Body of pancreas (tissue), 4 donors: ENCODE measurements around the gene POLR1E. TPM values are rescaled to one million over a fixed set of nuclear protein-coding genes. Genes with fewer than 3 reads are reported as not detected.

ENCODE experiments used
- ATAC-seq: fragments of 150-250 bp; one replicate; pipeline ENCODE4 v1.9.1; 2016
- DNase-seq, 4 donors: peaks; one replicate each; pipeline ENCODE4 v3.0.0-alpha.2; 2019
- H3K27ac ChIP-seq, 4 donors: fragments of 200-600 bp; sonication (generic); 1 replicate in 3 of 4; 2 replicates in 1 of 4; pipeline versions ENCODE4 v1.5.1 to v1.6.1; 2016 to 2019; ENCODE audit warnings: mild to moderate bottlenecking in 1 of 4, mixed read lengths in 1 of 4, moderate library complexity in 1 of 4
- H3K27me3 ChIP-seq, 2 donors: fragments of 200-600 bp; sonication (generic); one replicate each; pipeline ENCODE4 v1.6.0; 2016; ENCODE audit warnings: mild to moderate bottlenecking in 1 of 2
- H3K36me3 ChIP-seq, 2 donors: fragments of 200-600 bp; sonication (generic); replicated peaks in 1 of 2; 2 replicates each; pipeline ENCODE4 v1.5.1; 2016; ENCODE audit warnings: low read depth in 2 of 2; ENCODE audit not compliant: insufficient read depth in 1 of 2
- H3K4me1 ChIP-seq: fragments of 200-600 bp; sonication (generic); one replicate; pipeline ENCODE4 v1.6.0; 2016
- H3K4me3 ChIP-seq, 2 donors: fragments of 200-600 bp; sonication (generic); 1 replicate in 1 of 2; 2 replicates in 1 of 2; pipeline ENCODE4 v1.5.1; 2016 to 2019
- H3K9me3 ChIP-seq, 3 donors: fragments of 200-600 bp; sonication (generic); 1 replicate in 2 of 3; 2 replicates in 1 of 3; pipeline ENCODE4 v1.5.1; 2016
- POLR2A ChIP-seq, 3 donors: fragments of 450-650 bp; IDR thresholded peaks; one replicate each; pipeline ENCODE4 v1.6.1; 2016; ENCODE audit warnings: antibody characterized with exemption in 3 of 3, mild to moderate bottlenecking in 2 of 3
- WGBS, 2 donors: methylation state at CpG; one replicate each; pipeline ENCODE4 v1.1.5; 2017; 5-methylcytosine and 5-hydroxymethylcytosine counted together
- intact Hi-C: fragments of 100-400 bp; cut with DNase I; formaldehyde crosslinking; loops from one replicate; pipeline ENCODE4 v1.15.1; 2023
- total RNA-seq, 2 donors: library from RNA; depleted of rRNA; stranded (reverse); fragments of >200 nt; gene quantifications; one replicate each; pipeline ENCODE4 v1.1.0, GENCODE V29; 2016
- TF ChIP-seq, protein P1 (sequence below), 7 experiments: fragments of 450-650 bp in 4 of 7; fragments of 200-600 bp in 3 of 7; sonication (generic) in 3 of 7; IDR thresholded peaks; one replicate each; pipeline ENCODE4 v1.5.1; 2016 to 2019; ENCODE audit warnings: antibody characterized with exemption in 7 of 7

POLR1E gene
- total RNA-seq: 10 to 100 TPM in 1 of 2 donors, 1 to 10 TPM in 1; 9.6 to 15.0 TPM

GRCh38 chr9:37485389-37486255, at the start of gene POLR1E:
POLR1E (plus strand) TSS chr9:37485948; CDS start chr9:37486048, 100 bp downstream.
- DNase-seq: peak; percentile 97 to 99 (median 98)
- H3K4me1 ChIP-seq: peaks cover 23% of the 10 kb centered on the region
- peak; percentile 99 for ATAC-seq
- 2 to 3% methylated on average over 6 to 55 of the region's 56 CpGs for WGBS, 2 donors
- H3K27me3 ChIP-seq: no peaks in the 10 kb centered on the region
- peak within 1 kb of the TSS in 3 of 4 donors; percentile 58 to 73 (median 63) for H3K27ac ChIP-seq
- H3K4me3 ChIP-seq: peak within 1 kb of the TSS; percentile 65 to 95
- no peaks in the 10 kb centered on the region for H3K9me3 ChIP-seq
- intact Hi-C loops: no loop called here
- peaks cover 0 to 3% of the 10 kb centered on the region in 2 donors for H3K36me3 ChIP-seq
- peak; percentile 61 to 83 (median 80) for TF ChIP-seq POLR2A (IDR thresholded peaks at IDR 0.05)
- TF ChIP-seq, protein P1, sequence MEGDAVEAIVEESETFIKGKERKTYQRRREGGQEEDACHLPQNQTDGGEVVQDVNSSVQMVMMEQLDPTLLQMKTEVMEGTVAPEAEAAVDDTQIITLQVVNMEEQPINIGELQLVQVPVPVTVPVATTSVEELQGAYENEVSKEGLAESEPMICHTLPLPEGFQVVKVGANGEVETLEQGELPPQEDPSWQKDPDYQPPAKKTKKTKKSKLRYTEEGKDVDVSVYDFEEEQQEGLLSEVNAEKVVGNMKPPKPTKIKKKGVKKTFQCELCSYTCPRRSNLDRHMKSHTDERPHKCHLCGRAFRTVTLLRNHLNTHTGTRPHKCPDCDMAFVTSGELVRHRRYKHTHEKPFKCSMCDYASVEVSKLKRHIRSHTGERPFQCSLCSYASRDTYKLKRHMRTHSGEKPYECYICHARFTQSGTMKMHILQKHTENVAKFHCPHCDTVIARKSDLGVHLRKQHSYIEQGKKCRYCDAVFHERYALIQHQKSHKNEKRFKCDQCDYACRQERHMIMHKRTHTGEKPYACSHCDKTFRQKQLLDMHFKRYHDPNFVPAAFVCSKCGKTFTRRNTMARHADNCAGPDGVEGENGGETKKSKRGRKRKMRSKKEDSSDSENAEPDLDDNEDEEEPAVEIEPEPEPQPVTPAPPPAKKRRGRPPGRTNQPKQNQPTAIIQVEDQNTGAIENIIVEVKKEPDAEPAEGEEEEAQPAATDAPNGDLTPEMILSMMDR (IDR thresholded peaks at IDR 0.05): no peak

DNA sequence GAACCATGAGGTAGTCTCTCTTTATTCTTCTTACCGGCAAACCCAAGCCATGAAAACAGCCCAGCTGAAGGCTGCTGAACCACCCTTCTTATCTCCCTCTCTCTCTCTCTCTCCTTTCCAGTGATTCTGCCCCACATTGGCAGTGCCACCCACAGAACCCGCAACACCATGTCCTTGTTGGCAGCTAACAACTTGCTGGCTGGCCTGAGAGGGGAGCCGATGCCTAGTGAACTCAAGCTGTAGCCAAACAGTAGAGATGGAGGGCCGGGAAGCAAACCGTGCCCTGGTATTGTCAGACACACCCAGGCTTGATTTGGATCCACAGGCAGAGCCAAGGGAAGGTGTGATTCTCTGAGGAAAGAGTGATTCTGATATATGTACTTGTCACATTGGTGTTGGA, 49.2 kb upstream of the POLR1E start:
- 89 to 92% methylated on average over 5 of the region's 5 CpGs for WGBS, 2 donors
- intact Hi-C loops: no loop called here
- ATAC-seq: no peak
- TF ChIP-seq POLR2A (IDR thresholded peaks at IDR 0.05): no peak
- TF ChIP-seq, protein P1 (IDR thresholded peaks at IDR 0.05): no peak
- Histone ChIP-seq H3K27ac (no peak overlapping the region), H3K27me3 (no peaks in the 10 kb centered on the region), H3K4me1 (peaks cover 7% of the 10 kb centered on the region), H3K4me3 (no peak overlapping the region), H3K9me3 (no peaks in the 10 kb centered on the region), H3K36me3 (peaks cover 5 to 6% of the 10 kb centered on the region in 2 donors)
- DNase-seq: no peak

DNA sequence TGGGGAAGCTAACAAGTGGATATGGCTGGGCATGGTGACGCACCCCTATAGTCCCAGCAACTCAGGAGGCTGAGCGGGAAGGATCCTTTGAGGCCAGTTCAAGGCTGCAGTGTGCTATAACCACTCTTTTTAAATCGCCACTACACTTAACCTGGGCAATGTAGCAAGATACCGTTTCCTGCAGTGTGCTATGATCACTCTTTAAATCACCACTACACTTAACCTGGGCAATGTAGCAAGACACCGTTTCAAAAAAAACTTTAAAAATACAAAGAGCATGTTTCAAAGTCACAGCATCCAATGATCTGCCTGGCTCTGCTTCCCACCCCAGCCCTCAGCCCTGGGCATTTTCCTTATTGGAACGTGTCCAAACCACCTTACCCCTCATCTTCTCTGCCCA, 48.7 kb upstream of the POLR1E start:
- peaks cover 7% of the 10 kb centered on the region for H3K4me1 ChIP-seq
- DNase-seq: no peak
- peaks cover 6 to 10% of the 10 kb centered on the region in 2 donors for H3K36me3 ChIP-seq
- no peak for ATAC-seq
- H3K27ac ChIP-seq: no peak overlapping the region
- no peaks in the 10 kb centered on the region for H3K27me3 ChIP-seq
- intact Hi-C loops: no loop called here
- WGBS, 2 donors: 89 to 92% methylated on average over 6 of the region's 6 CpGs
- TF ChIP-seq POLR2A (IDR thresholded peaks at IDR 0.05): no peak
- TF ChIP-seq, protein P1 (IDR thresholded peaks at IDR 0.05): no peak
- H3K9me3 ChIP-seq: no peaks in the 10 kb centered on the region
- H3K4me3 ChIP-seq: no peak overlapping the region

DNA sequence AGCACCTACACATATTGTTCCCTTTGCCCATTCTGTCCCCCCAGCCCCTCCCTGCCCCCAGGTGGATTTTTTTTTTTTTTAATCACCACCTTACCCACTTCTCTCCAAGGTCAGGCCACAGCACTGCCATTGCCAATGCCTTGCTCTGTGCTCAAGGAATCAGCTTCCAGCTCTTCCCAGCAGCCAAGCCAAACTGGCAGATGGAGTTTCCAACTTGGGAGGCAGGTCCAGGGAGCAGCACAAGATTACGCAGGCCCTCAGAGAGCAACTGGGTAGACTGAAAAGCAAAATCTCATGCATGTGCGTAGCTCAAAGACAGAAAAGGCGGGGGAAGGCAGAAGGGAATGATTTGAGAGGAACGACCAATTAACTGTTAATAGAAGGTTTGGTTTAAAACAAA, 48.1 kb upstream of the POLR1E start:
- H3K4me1 ChIP-seq: peaks cover 7% of the 10 kb centered on the region
- WGBS, 2 donors: 86 to 91% methylated on average over 4 of the region's 4 CpGs
- no peak overlapping the region for H3K27ac ChIP-seq
- peaks cover 6 to 12% of the 10 kb centered on the region in 2 donors for H3K36me3 ChIP-seq
- ATAC-seq: no peak
- no peak overlapping the region for H3K4me3 ChIP-seq
- no peak for DNase-seq
- H3K9me3 ChIP-seq: no peaks in the 10 kb centered on the region
- intact Hi-C loops: no loop called here
- no peaks in the 10 kb centered on the region for H3K27me3 ChIP-seq
- TF ChIP-seq, protein P1 (IDR thresholded peaks at IDR 0.05): no peak
- TF ChIP-seq POLR2A (IDR thresholded peaks at IDR 0.05): no peak
